ENCODE measurements around the gene TMEM63A. TPM values are rescaled to one million over a fixed set of nuclear protein-coding genes. Genes with fewer than 3 reads are reported as not detected.

The TMEM63A gene
- total and polyA plus RNA-seq, 2 donors (not counting 3 experiments of a cell fraction or from before 2014, with no cell fraction given), result 28.7 to 41.4 TPM

DNA sequence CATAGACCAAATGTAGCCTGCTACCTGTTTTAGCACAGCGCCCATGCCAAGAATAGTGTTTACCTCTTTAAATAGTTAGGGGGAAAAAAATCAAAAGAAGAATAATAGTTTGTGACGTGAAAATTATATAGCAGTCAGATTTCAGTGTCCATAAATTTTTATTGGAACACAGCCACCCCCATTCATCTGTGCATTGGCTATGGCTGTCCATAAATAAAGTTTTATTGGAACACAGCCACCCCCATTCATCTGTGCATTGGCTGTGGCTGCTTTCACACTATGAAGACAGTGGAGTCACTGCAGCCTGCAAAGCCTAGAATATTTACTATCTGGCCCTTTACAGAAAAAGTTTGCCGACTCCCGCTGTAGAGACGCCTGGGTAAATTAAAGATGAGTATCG, 51.3 kb downstream of the TMEM63A start:
- CTCF ChIA-PET, result no interaction called here
- dilution Hi-C loops (cut with MboI; ENCODE audit: extremely low pct_ligation_motif_present, low sequenced_read_pairs), result no loop called here

More for the DNA sequence above, 51.3 kb downstream of the TMEM63A start:
- intact Hi-C loops (cut with micrococcal nuclease), result no loop called here
- Histone ChIP-seq H4K20me1 (replicated peaks; ENCODE audit: control insufficient read depth, extremely low read depth, insufficient read depth, low read length) (no peaks in the 10 kb centered on the region), H3K9me3 (replicated peaks; ENCODE audit: control insufficient read depth, insufficient read depth, low read length) (no peaks in the 10 kb centered on the region), H3K9ac (replicated peaks; ENCODE audit: extremely low read depth, insufficient read depth, low read length) (no peak overlapping the region), H3K36me3 (ENCODE audit: control insufficient read depth in 2 of 2, extremely low read depth in 1 of 2, insufficient read depth in 2 of 2, low read length in 2 of 2) (peaks cover 0 to 7% of the 10 kb centered on the region in 2 experiments), H3K27me3 (ENCODE audit: control insufficient read depth in 2 of 2, insufficient read depth in 2 of 2, low read length in 2 of 2) (no peaks in the 10 kb centered on the region), H2AFZ (ENCODE audit: low read depth, low read length) (no peak overlapping the region), H3K79me2 (ENCODE audit: control insufficient read depth, insufficient read depth, low read length) (no peaks in the 10 kb centered on the region), H3K4me3 (replicated peaks in 1 of 3; ENCODE audit: insufficient read depth in 1 of 3, low read depth in 1 of 3, low read length in 3 of 3) (no peak overlapping the region), H3K9me1 (replicated peaks; ENCODE audit: control insufficient read depth, extremely low read depth, insufficient read depth, low read length) (no peaks in the 10 kb centered on the region), H3K27ac (ENCODE audit: insufficient read depth, low read depth, low read length) (no peak overlapping the region), H3K4me2 (ENCODE audit: insufficient read depth, low read length) (no peak overlapping the region), H3K4me1 (ENCODE audit: control insufficient read depth, extremely low read depth, insufficient read depth, low read length) (no peaks in the 10 kb centered on the region)
- FAIRE-seq, result no peak
- no TSS peak for BruUV-seq (replicated peaks)
- POLR2A ChIA-PET, result no interaction called here
- no peak for DNase-seq (ENCODE audit: low read depth, low spot score)
- TF ChIP-seq, protein P1, sequence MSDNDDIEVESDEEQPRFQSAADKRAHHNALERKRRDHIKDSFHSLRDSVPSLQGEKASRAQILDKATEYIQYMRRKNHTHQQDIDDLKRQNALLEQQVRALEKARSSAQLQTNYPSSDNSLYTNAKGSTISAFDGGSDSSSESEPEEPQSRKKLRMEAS (IDR thresholded peaks at IDR 0.05; ENCODE audit: insufficient read depth, insufficient read length), result no peak
- TF ChIP-seq MYC (IDR thresholded peaks at IDR 0.05; ENCODE audit: low read depth, low read length), result no peak
- TF ChIP-seq POLR2A (IDR thresholded peaks at IDR 0.05; ENCODE audit: low read depth, low read length), result no peak
- TF ChIP-seq EZH2 (IDR thresholded peaks at IDR 0.05; ENCODE audit: borderline replicate concordance, low read depth, low read length, severe bottlenecking), result no peak
- TF ChIP-seq, protein P2, sequence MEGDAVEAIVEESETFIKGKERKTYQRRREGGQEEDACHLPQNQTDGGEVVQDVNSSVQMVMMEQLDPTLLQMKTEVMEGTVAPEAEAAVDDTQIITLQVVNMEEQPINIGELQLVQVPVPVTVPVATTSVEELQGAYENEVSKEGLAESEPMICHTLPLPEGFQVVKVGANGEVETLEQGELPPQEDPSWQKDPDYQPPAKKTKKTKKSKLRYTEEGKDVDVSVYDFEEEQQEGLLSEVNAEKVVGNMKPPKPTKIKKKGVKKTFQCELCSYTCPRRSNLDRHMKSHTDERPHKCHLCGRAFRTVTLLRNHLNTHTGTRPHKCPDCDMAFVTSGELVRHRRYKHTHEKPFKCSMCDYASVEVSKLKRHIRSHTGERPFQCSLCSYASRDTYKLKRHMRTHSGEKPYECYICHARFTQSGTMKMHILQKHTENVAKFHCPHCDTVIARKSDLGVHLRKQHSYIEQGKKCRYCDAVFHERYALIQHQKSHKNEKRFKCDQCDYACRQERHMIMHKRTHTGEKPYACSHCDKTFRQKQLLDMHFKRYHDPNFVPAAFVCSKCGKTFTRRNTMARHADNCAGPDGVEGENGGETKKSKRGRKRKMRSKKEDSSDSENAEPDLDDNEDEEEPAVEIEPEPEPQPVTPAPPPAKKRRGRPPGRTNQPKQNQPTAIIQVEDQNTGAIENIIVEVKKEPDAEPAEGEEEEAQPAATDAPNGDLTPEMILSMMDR (IDR thresholded peaks at IDR 0.05; ENCODE audit: extremely low read depth in 1 of 2, insufficient read depth in 1 of 2, low read depth in 1 of 2, low read length in 2 of 2), result no peak
- no peak for TF ChIP-seq FOS (IDR thresholded peaks at IDR 0.05; ENCODE audit: borderline replicate concordance, insufficient read depth, low read length)
- TF ChIP-seq JUN (IDR thresholded peaks at IDR 0.05; ENCODE audit: borderline replicate concordance, insufficient read depth, insufficient read length, low read depth), result no peak
- TF ChIP-seq POLR2AphosphoS5 (IDR thresholded peaks at IDR 0.05; ENCODE audit: insufficient read depth, low read depth, low read length), result no peak
- no peak for TF ChIP-seq GATA2 (IDR thresholded peaks at IDR 0.05; ENCODE audit: insufficient read depth, insufficient read length, low read depth, low read length)

All from endothelial cell of umbilical vein (primary cell).